Measurements from ENCODE around the gene LORICRIN.

LORICRIN gene

DNA sequence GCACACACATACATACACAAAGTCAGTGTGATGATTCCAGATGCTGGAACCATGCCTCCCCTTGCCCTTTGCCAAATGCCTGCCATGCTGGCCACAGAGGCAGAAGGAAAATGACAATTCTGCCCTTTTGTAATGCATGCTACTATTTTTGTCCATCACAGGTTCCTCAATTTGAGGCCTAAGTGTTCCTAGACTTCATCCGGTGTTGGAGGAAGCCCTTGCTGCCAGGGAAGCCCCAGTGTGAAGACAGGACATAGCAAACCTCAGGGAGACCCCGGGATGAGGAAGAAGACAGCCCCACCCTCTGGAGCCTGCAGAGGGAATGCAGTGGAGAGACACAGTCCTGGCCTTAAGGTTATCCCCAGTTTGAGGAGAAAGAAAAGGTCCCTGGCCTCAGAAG lies 27.7 kb upstream of the LORICRIN start (continued):
- TF ChIP-seq ZNF146 (tag by site-specific recombination; IDR thresholded peaks at IDR 0.05) (no peak), MYNN (tag by site-specific recombination; IDR thresholded peaks at IDR 0.05; ENCODE audit: borderline replicate concordance) (no peak), ZNF223 (tag by site-specific recombination; IDR thresholded peaks at IDR 0.05) (no peak), ZFP69B (tag by site-specific recombination; IDR thresholded peaks at IDR 0.05) (no peak), ZNF624 (tag by site-specific recombination; IDR thresholded peaks at IDR 0.05) (no peak), ZNF645 (tag by site-specific recombination; IDR thresholded peaks at IDR 0.05) (no peak), YY1 (tag by site-specific recombination; IDR thresholded peaks at IDR 0.05) (no peak), ZNF623 (tag by site-specific recombination; IDR thresholded peaks at IDR 0.05) (no peak), ZNF155 (tag by site-specific recombination; IDR thresholded peaks at IDR 0.05) (no peak)

- no peaks in the 10 kb centered on the region for H3K36me3 ChIP-seq (ENCODE audit: control insufficient read depth in 2 of 2, insufficient read depth in 1 of 2, low read length in 2 of 2)
- CTCF ChIA-PET = no interaction called here
- H3K27ac ChIP-seq (ENCODE audit: extremely low read depth, low read depth, low read length) = no peak overlapping the region
- no peaks in the 10 kb centered on the region for H3K9me3 ChIP-seq (ENCODE audit: control insufficient read depth, insufficient read depth, low read depth, low read length)
- no peak for TF ChIP-seq ZNF530 (tag by site-specific recombination; IDR thresholded peaks at IDR 0.05; ENCODE audit: low read depth)
- TF ChIP-seq, protein P1, sequence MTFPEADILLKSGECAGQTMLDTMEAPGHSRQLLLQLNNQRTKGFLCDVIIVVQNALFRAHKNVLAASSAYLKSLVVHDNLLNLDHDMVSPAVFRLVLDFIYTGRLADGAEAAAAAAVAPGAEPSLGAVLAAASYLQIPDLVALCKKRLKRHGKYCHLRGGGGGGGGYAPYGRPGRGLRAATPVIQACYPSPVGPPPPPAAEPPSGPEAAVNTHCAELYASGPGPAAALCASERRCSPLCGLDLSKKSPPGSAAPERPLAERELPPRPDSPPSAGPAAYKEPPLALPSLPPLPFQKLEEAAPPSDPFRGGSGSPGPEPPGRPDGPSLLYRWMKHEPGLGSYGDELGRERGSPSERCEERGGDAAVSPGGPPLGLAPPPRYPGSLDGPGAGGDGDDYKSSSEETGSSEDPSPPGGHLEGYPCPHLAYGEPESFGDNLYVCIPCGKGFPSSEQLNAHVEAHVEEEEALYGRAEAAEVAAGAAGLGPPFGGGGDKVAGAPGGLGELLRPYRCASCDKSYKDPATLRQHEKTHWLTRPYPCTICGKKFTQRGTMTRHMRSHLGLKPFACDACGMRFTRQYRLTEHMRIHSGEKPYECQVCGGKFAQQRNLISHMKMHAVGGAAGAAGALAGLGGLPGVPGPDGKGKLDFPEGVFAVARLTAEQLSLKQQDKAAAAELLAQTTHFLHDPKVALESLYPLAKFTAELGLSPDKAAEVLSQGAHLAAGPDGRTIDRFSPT (tag by site-specific recombination; IDR thresholded peaks at IDR 0.05) = no peak
- TF ChIP-seq PRDM1 (tag by site-specific recombination; IDR thresholded peaks at IDR 0.05) = no peak
- POLR2A ChIA-PET = no interaction called here
- no peaks in the 10 kb centered on the region for H3K4me1 ChIP-seq (ENCODE audit: control insufficient read depth, insufficient read depth, low read length)
- no peak overlapping the region for H3K4me3 ChIP-seq (ENCODE audit: low read depth, low read length)
Measured at GRCh38 chr1:153232553-153232952, 26.9 kb upstream of the LORICRIN start.

DNA sequence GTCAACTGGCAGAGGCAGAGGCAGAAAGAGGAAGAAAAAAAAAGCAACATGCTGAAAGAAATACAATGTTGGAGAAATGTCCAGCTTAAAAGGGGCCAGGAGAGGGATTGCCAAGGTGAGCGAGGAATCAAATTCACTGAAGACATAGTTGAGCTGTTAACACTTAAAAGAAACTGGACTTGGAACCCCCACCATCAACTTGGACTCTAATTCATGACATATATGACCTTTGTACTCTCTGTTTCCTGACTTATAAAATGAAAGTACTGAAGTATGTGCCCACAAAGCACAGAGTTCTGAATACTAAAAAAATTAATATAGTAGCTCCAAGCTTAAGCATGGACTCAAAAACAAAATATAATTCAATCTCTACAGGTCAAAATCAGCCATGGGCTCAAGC lies 26.0 kb upstream of the LORICRIN start:
- TF ChIP-seq, protein P1 (tag by site-specific recombination; IDR thresholded peaks at IDR 0.05) = no peak
- no peak for TF ChIP-seq ZNF549 (tag by site-specific recombination; IDR thresholded peaks at IDR 0.05)
- no peak for TF ChIP-seq BCL6B (tag by site-specific recombination; IDR thresholded peaks at IDR 0.05)
- no peak for TF ChIP-seq ZNF202 (tag by site-specific recombination; IDR thresholded peaks at IDR 0.05; ENCODE audit: borderline replicate concordance)
- TF ChIP-seq, protein P2, sequence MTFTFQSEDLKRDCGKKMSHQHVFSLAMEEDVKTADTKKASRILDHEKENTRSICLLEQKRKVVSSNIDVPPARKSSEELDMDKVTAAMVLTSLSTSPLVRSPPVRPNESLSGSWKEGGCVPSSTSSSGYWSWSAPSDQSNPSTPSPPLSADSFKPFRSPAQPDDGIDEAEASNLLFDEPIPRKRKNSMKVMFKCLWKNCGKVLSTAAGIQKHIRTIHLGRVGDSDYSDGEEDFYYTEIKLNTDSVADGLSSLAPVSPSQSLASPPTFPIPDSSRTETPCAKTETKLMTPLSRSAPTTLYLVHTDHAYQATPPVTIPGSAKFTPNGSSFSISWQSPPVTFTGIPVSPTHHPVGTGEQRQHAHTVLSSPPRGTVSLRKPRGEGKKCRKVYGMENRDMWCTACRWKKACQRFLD (tag by site-specific recombination; IDR thresholded peaks at IDR 0.05) = no peak
- no peak for TF ChIP-seq ZNF350 (tag by site-specific recombination; IDR thresholded peaks at IDR 0.05)
- no peak for TF ChIP-seq PBX3 (CRISPR knock-in tag; IDR thresholded peaks at IDR 0.05)
- TF ChIP-seq WT1 (tag by site-specific recombination; IDR thresholded peaks at IDR 0.05) = no peak
- TF ChIP-seq ZNF16 (tag by site-specific recombination; IDR thresholded peaks at IDR 0.05; ENCODE audit: low read depth) = no peak
- no peak for TF ChIP-seq ZNF571 (tag by site-specific recombination; IDR thresholded peaks at IDR 0.05)
- no peak for TF ChIP-seq KLF17 (tag by site-specific recombination; IDR thresholded peaks at IDR 0.05)
- TF ChIP-seq ZNF24 (tag by site-specific recombination; IDR thresholded peaks at IDR 0.05) = no peak
- TF ChIP-seq ZNF596 (tag by site-specific recombination; IDR thresholded peaks at IDR 0.05) = no peak
- no peak for TF ChIP-seq ZNF19 (tag by site-specific recombination; IDR thresholded peaks at IDR 0.05; ENCODE audit: low read depth)
- POLR2A ChIA-PET = no interaction called here
- Histone ChIP-seq H3K4me3 (ENCODE audit: low read depth, low read length) (no peak overlapping the region), H3K36me3 (ENCODE audit: control insufficient read depth in 2 of 2, insufficient read depth in 1 of 2, low read length in 2 of 2) (no peaks in the 10 kb centered on the region), H3K4me1 (ENCODE audit: control insufficient read depth, insufficient read depth, low read length) (no peaks in the 10 kb centered on the region), H3K9me3 (ENCODE audit: control insufficient read depth, insufficient read depth, low read depth, low read length) (no peaks in the 10 kb centered on the region), H3K27ac (ENCODE audit: extremely low read depth, low read depth, low read length) (no peak overlapping the region)
- CTCF ChIA-PET = interaction anchor here (0.5 to 1.6 kb wide), 3 partner anchors 10 to 55 kb away, joined by 3 to 7 read pairs (median 3); no protein-coding TSS in a partner anchor

Measured in HEK293 (cell line).